HCT116 (cell line): ENCODE measurements around the gene SOX15. TPM values are rescaled to one million over a fixed set of nuclear protein-coding genes. Genes with fewer than 3 reads are reported as not detected.

Experiments used
- ATAC-seq: fragments of 200-7000 bp; cut with Tn5 transposase; 2 replicates; pipeline ENCODE4 v1.9.1; 2020; ENCODE audit warnings: mild to moderate bottlenecking, moderate library complexity
- BruUV-seq: library from RNA; stranded (reverse); fragments of 400-500 nt; replicated peaks from 2 replicates; lab custom pipeline; 2021; lab: Mats Ljungman, UMichigan
- CTCF ChIA-PET: fragments of 300-600 bp; sonication (Branson Sonifier 250); formaldehyde crosslinking; loops from one replicate; lab custom pipeline; 2021; ENCODE audit warnings: antibody characterized with exemption; lab: Charles Lee
- POLR2A ChIA-PET: fragments of 300-600, 350-600 bp; sonication (Branson Sonifier 250); formaldehyde crosslinking; loops from one replicate; lab custom pipeline; 2021; ENCODE audit warnings: antibody characterized with exemption; lab: Charles Lee
- RAD21 ChIA-PET, 2 experiments: fragments of 300-600 bp; sonication (Branson Sonifier 250); formaldehyde crosslinking; loops; one replicate each; lab custom pipeline; 2023; ENCODE audit warnings: low total read pairs in 2 of 2; ENCODE audit not compliant: uncharacterized antibody in 2 of 2, unreplicated experiment in 2 of 2, low non-redundant PET in 1 of 2; lab: Charles Lee
- DNase-seq: peaks from one replicate; pipeline ENCODE4 v3.0.0-alpha.2; 2010; ENCODE audit warnings: low read depth, low spot score
- H2AFZ ChIP-seq: fragments of 200-600 bp; shearing (Covaris generic), sonication (generic); 2 replicates; pipeline ENCODE4 v1.6.1; 2017; ENCODE audit warnings: low read depth, mixed run types, mixed read lengths, antibody characterized with exemption, low read length; ENCODE audit not compliant: poor library complexity, severe bottlenecking
- H3K27ac ChIP-seq: 2 replicates; pipeline ENCODE4 v1.5.1; 2012; ENCODE audit warnings: low read depth, low read length
- H3K27me3 ChIP-seq: fragments of 200-600 bp; sonication (generic); 2 replicates; pipeline ENCODE4 v1.6.1; 2016; ENCODE audit warnings: mixed run types, low read length, mixed read lengths; ENCODE audit not compliant: insufficient read depth
- H3K36me3 ChIP-seq, 2 experiments: fragments of 200-500 bp in 1 of 2; fragments of 200-600 bp in 1 of 2; sonication (Bioruptor generic) in 1 of 2; sonication (generic) in 1 of 2; 2 replicates each; pipeline versions ENCODE4 v1.5.1 to v1.6.1; 2014 to 2016; ENCODE audit warnings: low read length in 2 of 2, inconsistent platforms in 1 of 2, mixed read lengths in 1 of 2, mixed run types in 1 of 2; ENCODE audit not compliant: insufficient read depth in 2 of 2, control insufficient read depth in 1 of 2
- H3K4me1 ChIP-seq, 2 experiments: fragments of 200-600 bp in 1 of 2; sonication (generic) in 1 of 2; 2 replicates each; pipeline versions ENCODE4 v1.5.1 to v1.6.1; 2012 to 2017; ENCODE audit warnings: low read length in 2 of 2, inconsistent platforms in 1 of 2, mild to moderate bottlenecking in 1 of 2, mixed read lengths in 1 of 2, mixed run types in 1 of 2, moderate library complexity in 1 of 2; ENCODE audit not compliant: insufficient read depth in 2 of 2, control insufficient read depth in 1 of 2
- H3K4me2 ChIP-seq: fragments of 200-600 bp; sonication (generic); 2 replicates; pipeline ENCODE4 v1.6.1; 2017; ENCODE audit warnings: mixed run types, low read length, mixed read lengths
- H3K4me3 ChIP-seq, 2 experiments: fragments of 200-600 bp in 1 of 2; sonication (generic) in 1 of 2; replicated peaks in 1 of 2; 2 replicates each; pipeline ENCODE4 v1.5.1; 2011 to 2016; ENCODE audit warnings: low read length in 2 of 2, control low read depth in 1 of 2, low read depth in 1 of 2, mild to moderate bottlenecking in 1 of 2, mixed read lengths in 1 of 2, mixed run types in 1 of 2
- H3K79me2 ChIP-seq: fragments of 200-600 bp; sonication (generic); 2 replicates; pipeline ENCODE4 v1.6.1; 2017; ENCODE audit warnings: mild to moderate bottlenecking, mixed run types, low read length, moderate library complexity, mixed read lengths; ENCODE audit not compliant: insufficient read depth
- H3K9ac ChIP-seq: fragments of 200-600 bp; sonication (generic); 2 replicates; pipeline ENCODE4 v1.6.1; 2016; ENCODE audit warnings: low read length, mixed read lengths
- H3K9me2 ChIP-seq: fragments of 200-600 bp; sonication (generic), shearing (Covaris generic); 2 replicates; pipeline ENCODE4 v1.6.1; 2017; ENCODE audit warnings: mixed run types, mild to moderate bottlenecking, moderate library complexity; ENCODE audit not compliant: insufficient read depth
- H3K9me3 ChIP-seq, 2 experiments: fragments of 200-500 bp in 1 of 2; fragments of 200-600 bp in 1 of 2; sonication (Bioruptor generic) in 1 of 2; sonication (generic) in 1 of 2; 2 replicates each; pipeline ENCODE4 v1.6.1; 2014 to 2017; ENCODE audit warnings: low read length in 2 of 2, mixed read lengths in 2 of 2, inconsistent platforms in 1 of 2, low read depth in 1 of 2, mild to moderate bottlenecking in 1 of 2, mixed run types in 1 of 2, moderate library complexity in 1 of 2; ENCODE audit not compliant: control insufficient read depth in 1 of 2, insufficient read depth in 1 of 2
- H4K20me1 ChIP-seq: fragments of 200-600 bp; sonication (generic), shearing (Covaris generic); 2 replicates; pipeline ENCODE4 v1.6.1; 2017; ENCODE audit warnings: mixed run types, mild to moderate bottlenecking, moderate library complexity; ENCODE audit not compliant: insufficient read depth
- CBX3 ChIP-seq: IDR thresholded peaks from 2 replicates; pipeline ENCODE4 v1.6.1; 2012; ENCODE audit warnings: low read depth
- CEBPB ChIP-seq: IDR thresholded peaks from 2 replicates; pipeline ENCODE4 v1.6.1; 2012; ENCODE audit warnings: low read depth
- EGR1 ChIP-seq: IDR thresholded peaks from 2 replicates; pipeline ENCODE4 v1.6.1; 2012; ENCODE audit warnings: low read depth
- ELF1 ChIP-seq: IDR thresholded peaks from 2 replicates; pipeline ENCODE4 v1.6.1; 2012; ENCODE audit warnings: low read depth, borderline replicate concordance
- EZH2 ChIP-seq: fragments of 200-600 bp; sonication (generic); IDR thresholded peaks from 2 replicates; pipeline ENCODE4 v1.6.1; 2017; ENCODE audit warnings: antibody characterized with exemption, mixed run types
- EZH2phosphoT487 ChIP-seq: fragments of 200-600 bp; IDR thresholded peaks from 2 replicates; pipeline ENCODE4 v1.6.1; 2018; ENCODE audit warnings: antibody characterized with exemption, borderline replicate concordance
- JUND ChIP-seq: IDR thresholded peaks from 2 replicates; pipeline ENCODE4 v1.6.1; 2012
- POLR2A ChIP-seq: IDR thresholded peaks from 2 replicates; pipeline ENCODE4 v1.7.0; 2011; ENCODE audit warnings: borderline replicate concordance; ENCODE audit not compliant: insufficient read depth, insufficient read length; ENCODE audit errors: extremely low read depth
- RAD21 ChIP-seq: IDR thresholded peaks from 2 replicates; pipeline ENCODE4 v1.6.1; 2012; ENCODE audit warnings: low read depth, mild to moderate bottlenecking
- SIN3A ChIP-seq: IDR thresholded peaks from 2 replicates; pipeline ENCODE4 v1.6.1; 2012; ENCODE audit warnings: low read depth
- SP1 ChIP-seq: IDR thresholded peaks from 2 replicates; pipeline ENCODE4 v1.6.1; 2012; ENCODE audit warnings: low read depth
- SRF ChIP-seq: IDR thresholded peaks from 2 replicates; pipeline ENCODE4 v1.6.1; 2012; ENCODE audit warnings: low read depth
- YY1 ChIP-seq: IDR thresholded peaks from 2 replicates; pipeline ENCODE4 v1.6.1; 2011; ENCODE audit warnings: low read length, low read depth, moderate library complexity, mild to moderate bottlenecking; ENCODE audit not compliant: insufficient replicate concordance; ENCODE audit errors: extremely low read depth
- ZFX ChIP-seq: fragments of 450-650 bp; IDR thresholded peaks from 2 replicates; pipeline ENCODE4 v1.6.1; 2017
- ZNF274 ChIP-seq: fragments of 200-500 bp; sonication (Bioruptor generic); IDR thresholded peaks from 2 replicates; pipeline ENCODE4 v1.6.1; 2014; ENCODE audit warnings: mild to moderate bottlenecking, low read depth, low read length, inconsistent platforms
- intact Hi-C: fragments of 100-400 bp; cut with micrococcal nuclease; formaldehyde crosslinking; loops from 2 replicates; pipeline ENCODE4 v1.10.0; 2022
- total RNA-seq: library from RNA; stranded (reverse); gene quantifications from one replicate; pipeline ENCODE4 v1.2.1, GENCODE V29; 2021; ENCODE audit not compliant: unreplicated experiment
- TF ChIP-seq, protein P1 (sequence below): IDR thresholded peaks from 2 replicates; pipeline ENCODE4 v1.6.1; 2011; ENCODE audit warnings: mild to moderate bottlenecking, low read length, moderate library complexity; ENCODE audit not compliant: insufficient replicate concordance; ENCODE audit errors: extremely low read depth
- TF ChIP-seq, protein P2 (sequence below): IDR thresholded peaks from 2 replicates; pipeline ENCODE4 v1.6.1; 2012
- TF ChIP-seq, protein P3 (sequence below): IDR thresholded peaks from 2 replicates; pipeline ENCODE4 v1.6.1; 2012; ENCODE audit warnings: low read depth
- TF ChIP-seq, protein P4 (sequence below), 3 experiments: fragments of 200-600 bp in 1 of 3; sonication (generic) in 1 of 3; IDR thresholded peaks in 2 of 3; conservative IDR thresholded peaks in 1 of 3; 2 replicates each; pipeline ENCODE4 v1.5.1; 2012 to 2017; ENCODE audit warnings: low read depth in 2 of 3, low read length in 2 of 3, antibody characterized with exemption in 1 of 3, borderline replicate concordance in 1 of 3, control low read depth in 1 of 3, mild to moderate bottlenecking in 1 of 3, mixed read lengths in 1 of 3, mixed run types in 1 of 3, moderate library complexity in 1 of 3; ENCODE audit not compliant: insufficient read depth in 1 of 3

Gene SOX15
- total RNA-seq, 1 experiment from 2014 or later: 0.69 TPM

DNA sequence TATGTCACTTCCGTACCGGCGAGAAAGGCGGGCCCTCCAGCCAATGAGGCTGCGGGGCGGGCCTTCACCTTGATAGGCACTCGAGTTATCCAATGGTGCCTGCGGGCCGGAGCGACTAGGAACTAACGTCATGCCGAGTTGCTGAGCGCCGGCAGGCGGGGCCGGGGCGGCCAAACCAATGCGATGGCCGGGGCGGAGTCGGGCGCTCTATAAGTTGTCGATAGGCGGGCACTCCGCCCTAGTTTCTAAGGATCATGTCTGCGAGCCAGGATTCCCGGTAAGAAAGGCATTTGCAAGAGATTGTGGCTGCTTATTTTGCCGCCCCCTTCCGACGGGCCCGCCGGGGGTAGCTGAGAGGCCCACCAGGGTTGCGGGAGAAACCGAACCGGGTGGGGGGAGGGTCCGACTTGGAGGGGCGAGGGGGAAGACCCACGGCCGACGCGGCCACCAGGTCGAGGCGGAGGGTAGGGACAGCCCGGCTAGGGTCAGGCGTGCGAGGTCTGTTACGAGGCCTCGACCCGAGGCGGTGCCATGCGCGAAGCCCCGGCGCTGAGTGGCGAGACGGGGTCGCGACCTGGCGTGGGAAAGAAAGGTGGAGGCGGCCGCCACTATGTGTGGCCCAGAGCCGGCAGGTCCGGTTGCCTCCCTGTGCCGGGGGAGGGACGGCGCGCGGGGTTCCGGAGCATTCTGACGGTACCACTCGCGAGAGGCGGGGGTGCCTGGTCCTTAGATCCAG is 17.1 kb downstream of the SOX15 start:
- Histone ChIP-seq H3K27ac (peak overlapping the region; percentile 97), H3K9ac (peak overlapping the region; percentile 100), H3K4me1 (peaks cover 5 to 58% of the 10 kb centered on the region in 2 experiments; a peak in 3 of 4 replicates), H3K9me2 (no peaks in the 10 kb centered on the region), H4K20me1 (peaks cover 32% of the 10 kb centered on the region; the same call in 1 of the 2 replicates), H3K36me3 (peaks cover 34 to 70% of the 10 kb centered on the region in 2 experiments), H2AFZ (no peak overlapping the region), H3K4me3 (peak overlapping the region; percentile 94 to 100), H3K27me3 (no peaks in the 10 kb centered on the region), H3K4me2 (peak overlapping the region; percentile 97), H3K79me2 (peaks cover 67% of the 10 kb centered on the region), H3K9me3 (no peaks in the 10 kb centered on the region)
- DNase-seq (peak; percentile 98), ATAC-seq (peak; percentile 86)
- BruUV-seq: TSS peak; percentile 36
- intact Hi-C loops: no loop called here
- RAD21 ChIA-PET: interaction anchor here in 1 of 2 experiments (1.1 kb wide), 1 partner anchor 12 kb away, joined by 3 read pairs; no protein-coding TSS in a partner anchor
- POLR2A ChIA-PET: interaction anchor here (1.1 to 2.6 kb wide), 4 partner anchors 11 to 115 kb away, joined by 4 to 13 read pairs (median 6); partner anchors contain the start of genes MPDU1, TP53 and WRAP53
- CTCF ChIA-PET: interaction anchor here (0.6 kb wide), 1 partner anchor 11 kb away, joined by 3 read pairs; the partner anchor contains the start of gene MPDU1
- TF ChIP-seq ZNF274 (no peak), YY1 (peak; percentile 79), SIN3A (peak; percentile 96), CBX3 (no peak), ZFX (peak; percentile 43; the same call in 1 of the 2 replicates), RAD21 (no peak), ELF1 (no peak), POLR2A (peak; percentile 99), SP1 (peak; percentile 100), EZH2 (no peak), SRF (no peak), CEBPB (no peak), JUND (0 out of 2 replicates have a peak, but pooled peaks have one; percentile 43), EGR1 (peak; percentile 14; the same call in 1 of the 2 replicates), EZH2phosphoT487 (no peak)
- TF ChIP-seq, protein P1, sequence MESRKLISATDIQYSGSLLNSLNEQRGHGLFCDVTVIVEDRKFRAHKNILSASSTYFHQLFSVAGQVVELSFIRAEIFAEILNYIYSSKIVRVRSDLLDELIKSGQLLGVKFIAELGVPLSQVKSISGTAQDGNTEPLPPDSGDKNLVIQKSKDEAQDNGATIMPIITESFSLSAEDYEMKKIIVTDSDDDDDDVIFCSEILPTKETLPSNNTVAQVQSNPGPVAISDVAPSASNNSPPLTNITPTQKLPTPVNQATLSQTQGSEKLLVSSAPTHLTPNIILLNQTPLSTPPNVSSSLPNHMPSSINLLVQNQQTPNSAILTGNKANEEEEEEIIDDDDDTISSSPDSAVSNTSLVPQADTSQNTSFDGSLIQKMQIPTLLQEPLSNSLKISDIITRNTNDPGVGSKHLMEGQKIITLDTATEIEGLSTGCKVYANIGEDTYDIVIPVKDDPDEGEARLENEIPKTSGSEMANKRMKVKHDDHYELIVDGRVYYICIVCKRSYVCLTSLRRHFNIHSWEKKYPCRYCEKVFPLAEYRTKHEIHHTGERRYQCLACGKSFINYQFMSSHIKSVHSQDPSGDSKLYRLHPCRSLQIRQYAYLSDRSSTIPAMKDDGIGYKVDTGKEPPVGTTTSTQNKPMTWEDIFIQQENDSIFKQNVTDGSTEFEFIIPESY: no peak
- TF ChIP-seq, protein P2, sequence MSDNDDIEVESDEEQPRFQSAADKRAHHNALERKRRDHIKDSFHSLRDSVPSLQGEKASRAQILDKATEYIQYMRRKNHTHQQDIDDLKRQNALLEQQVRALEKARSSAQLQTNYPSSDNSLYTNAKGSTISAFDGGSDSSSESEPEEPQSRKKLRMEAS: no peak
- TF ChIP-seq, protein P3, sequence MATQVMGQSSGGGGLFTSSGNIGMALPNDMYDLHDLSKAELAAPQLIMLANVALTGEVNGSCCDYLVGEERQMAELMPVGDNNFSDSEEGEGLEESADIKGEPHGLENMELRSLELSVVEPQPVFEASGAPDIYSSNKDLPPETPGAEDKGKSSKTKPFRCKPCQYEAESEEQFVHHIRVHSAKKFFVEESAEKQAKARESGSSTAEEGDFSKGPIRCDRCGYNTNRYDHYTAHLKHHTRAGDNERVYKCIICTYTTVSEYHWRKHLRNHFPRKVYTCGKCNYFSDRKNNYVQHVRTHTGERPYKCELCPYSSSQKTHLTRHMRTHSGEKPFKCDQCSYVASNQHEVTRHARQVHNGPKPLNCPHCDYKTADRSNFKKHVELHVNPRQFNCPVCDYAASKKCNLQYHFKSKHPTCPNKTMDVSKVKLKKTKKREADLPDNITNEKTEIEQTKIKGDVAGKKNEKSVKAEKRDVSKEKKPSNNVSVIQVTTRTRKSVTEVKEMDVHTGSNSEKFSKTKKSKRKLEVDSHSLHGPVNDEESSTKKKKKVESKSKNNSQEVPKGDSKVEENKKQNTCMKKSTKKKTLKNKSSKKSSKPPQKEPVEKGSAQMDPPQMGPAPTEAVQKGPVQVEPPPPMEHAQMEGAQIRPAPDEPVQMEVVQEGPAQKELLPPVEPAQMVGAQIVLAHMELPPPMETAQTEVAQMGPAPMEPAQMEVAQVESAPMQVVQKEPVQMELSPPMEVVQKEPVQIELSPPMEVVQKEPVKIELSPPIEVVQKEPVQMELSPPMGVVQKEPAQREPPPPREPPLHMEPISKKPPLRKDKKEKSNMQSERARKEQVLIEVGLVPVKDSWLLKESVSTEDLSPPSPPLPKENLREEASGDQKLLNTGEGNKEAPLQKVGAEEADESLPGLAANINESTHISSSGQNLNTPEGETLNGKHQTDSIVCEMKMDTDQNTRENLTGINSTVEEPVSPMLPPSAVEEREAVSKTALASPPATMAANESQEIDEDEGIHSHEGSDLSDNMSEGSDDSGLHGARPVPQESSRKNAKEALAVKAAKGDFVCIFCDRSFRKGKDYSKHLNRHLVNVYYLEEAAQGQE: no peak
- TF ChIP-seq, protein P4, sequence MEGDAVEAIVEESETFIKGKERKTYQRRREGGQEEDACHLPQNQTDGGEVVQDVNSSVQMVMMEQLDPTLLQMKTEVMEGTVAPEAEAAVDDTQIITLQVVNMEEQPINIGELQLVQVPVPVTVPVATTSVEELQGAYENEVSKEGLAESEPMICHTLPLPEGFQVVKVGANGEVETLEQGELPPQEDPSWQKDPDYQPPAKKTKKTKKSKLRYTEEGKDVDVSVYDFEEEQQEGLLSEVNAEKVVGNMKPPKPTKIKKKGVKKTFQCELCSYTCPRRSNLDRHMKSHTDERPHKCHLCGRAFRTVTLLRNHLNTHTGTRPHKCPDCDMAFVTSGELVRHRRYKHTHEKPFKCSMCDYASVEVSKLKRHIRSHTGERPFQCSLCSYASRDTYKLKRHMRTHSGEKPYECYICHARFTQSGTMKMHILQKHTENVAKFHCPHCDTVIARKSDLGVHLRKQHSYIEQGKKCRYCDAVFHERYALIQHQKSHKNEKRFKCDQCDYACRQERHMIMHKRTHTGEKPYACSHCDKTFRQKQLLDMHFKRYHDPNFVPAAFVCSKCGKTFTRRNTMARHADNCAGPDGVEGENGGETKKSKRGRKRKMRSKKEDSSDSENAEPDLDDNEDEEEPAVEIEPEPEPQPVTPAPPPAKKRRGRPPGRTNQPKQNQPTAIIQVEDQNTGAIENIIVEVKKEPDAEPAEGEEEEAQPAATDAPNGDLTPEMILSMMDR (IDR thresholded peaks at IDR 0.05 in 2 of 3, conservative IDR thresholded peaks at IDR 0.05 in 1 of 3; ENCODE audit: borderline replicate concordance in 1 of 3, insufficient read depth in 1 of 3, low read depth in 2 of 3, low read length in 2 of 3): no peak
